C4-2B (cell line): ENCODE data around the gene IGLL5.
"Not testable (repeated sequence)": the region's sequence is repeated elsewhere in the genome, so short reads cannot be mapped to it uniquely, and the experiment has no call there.

Experiments used
- H3K27ac ChIP-seq: fragments of 450-650 bp; 2 replicates; pipeline ENCODE4 v1.5.1; 2017
- CTCF ChIP-seq: fragments of 450-650 bp; conservative IDR thresholded peaks from 2 replicates; pipeline ENCODE4 v1.5.1; 2017; ENCODE audit warnings: mild to moderate bottlenecking
- ZFX ChIP-seq: fragments of 450-650 bp; IDR thresholded peaks from 2 replicates; pipeline ENCODE4 v1.6.1; 2017

Gene IGLL5

GRCh38 chr22:22894740-22895731, 7.4 kb downstream of the IGLL5 start:
- H3K27ac ChIP-seq, result no peak overlapping the region
- no peak for TF ChIP-seq ZFX
- TF ChIP-seq CTCF, result no peak

GRCh38 chr22:22895776-22896445, 8.3 kb downstream of the IGLL5 start:
- H3K27ac ChIP-seq, result no peak overlapping the region
- no peak for TF ChIP-seq CTCF
- TF ChIP-seq ZFX, result no peak

- no peak overlapping the region for H3K27ac ChIP-seq
- TF ChIP-seq ZFX (no peak), CTCF (no peak)
These were observed 9.0 kb downstream of the IGLL5 start for GRCh38 chr22:22896601-22897000.

- H3K27ac ChIP-seq, result no peak overlapping the region
These were observed 9.5 kb downstream of the IGLL5 start for GRCh38 chr22:22897091-22897490.

GRCh38 chr22:22897947-22898346, 10.3 kb downstream of the IGLL5 start:
- TF ChIP-seq CTCF, result no peak
- no peak for TF ChIP-seq ZFX
- no peak overlapping the region for H3K27ac ChIP-seq

More at GRCh38 chr22:22897091-22897490, 9.5 kb downstream of the IGLL5 start:
- TF ChIP-seq CTCF, result no peak
- no peak for TF ChIP-seq ZFX

GRCh38 chr22:22898411-22898950, 10.9 kb downstream of the IGLL5 start:
- not testable (repeated sequence) for H3K27ac ChIP-seq

GRCh38 chr22:22899342-22900080, 11.9 kb downstream of the IGLL5 start:
- H3K27ac ChIP-seq, result not testable (repeated sequence)

GRCh38 chr22:22900527-22901205, 13.1 kb downstream of the IGLL5 start:
- H3K27ac ChIP-seq, result not testable (repeated sequence)
